ENCODE measurements around the gene LRIG3.

GRCh38 chr12:58938440-58938839, 18.1 kb upstream of the LRIG3 start:
- TF ChIP-seq CTCF (conservative IDR thresholded peaks at IDR 0.05; ENCODE audit: low read depth, low read length) (no peak), CEBPB (IDR thresholded peaks at IDR 0.05; ENCODE audit: low read depth, low read length) (no peak)
